Right cardiac atrium (tissue), 5 donors: Measurements from ENCODE around the gene GLI3. TPM values are rescaled to one million over a fixed set of nuclear protein-coding genes. Genes with fewer than 3 reads are reported as not detected.

Experiments used
- ATAC-seq, 2 donors: fragments of 200-7000 bp; cut with Tn5 transposase; one replicate each; pipeline versions ENCODE4 v1.8.0 to v1.9.1; 2020; ENCODE audit warnings: moderate library complexity in 2 of 2, mild to moderate bottlenecking in 1 of 2
- DNase-seq, 3 donors: peaks; one replicate each; pipeline ENCODE4 v3.0.0-alpha.2; 2020
- H3K27ac ChIP-seq: one replicate; pipeline ENCODE4 v1.5.1; 2013; ENCODE audit warnings: mild to moderate bottlenecking, low read length, control low read depth, moderate library complexity
- H3K27me3 ChIP-seq: one replicate; pipeline ENCODE4 v1.6.1; 2013; ENCODE audit not compliant: control insufficient read depth, insufficient read depth
- H3K4me1 ChIP-seq: one replicate; pipeline ENCODE4 v1.6.1; 2013; ENCODE audit warnings: low read length; ENCODE audit not compliant: control insufficient read depth, insufficient read depth
- H3K4me3 ChIP-seq: one replicate; pipeline ENCODE4 v1.5.1; 2013; ENCODE audit warnings: low read length, control low read depth
- H3K9me3 ChIP-seq: one replicate; pipeline ENCODE4 v1.6.1; 2013; ENCODE audit warnings: low read length; ENCODE audit not compliant: control insufficient read depth
- WGBS: extraction: QIAGEN DNeasy Blood & Tissue Kit; methylation state at CpG from one replicate; pipeline ENCODE4 v1.1.7; 2013; 5-methylcytosine and 5-hydroxymethylcytosine counted together
- intact Hi-C, 4 donors: fragments of 100-400 bp; cut with DNase I; formaldehyde crosslinking; loops; one replicate each; pipeline versions ENCODE4 v1.11.0 to v1.14.0; 2022 to 2023
- polyA plus RNA-seq: library from polyadenylated mRNA; stranded (reverse); fragments of 200-250 nt; gene quantifications from one replicate; pipeline ENCODE4 v1.2.3, GENCODE V29; 2013
- total RNA-seq, 4 donors: library from RNA; stranded (reverse); fragmentation: NEBNext Ultra II Directional; extraction: Animal tissue kit (Norgen Biotek cat#: 25700); gene quantifications; one replicate each; pipeline ENCODE4 v1.2.1, GENCODE V29; 2021
- donor health status: healthy with polysubstance abuse.
- donor health status: DM: no; HTN: yes; CAD: no.
- donor health status: DM: no; HTN: no; CAD: no.
- donor health status: DM: no; HTN: yes; CAD: no; lungs with severe emphysema.
- donor health status: DM: yes; HTN: yes; CAD: no.

The GLI3 gene
- total and polyA plus RNA-seq, 5 donors, result 0.50 to 3.5 (median 2.5) TPM

DNA sequence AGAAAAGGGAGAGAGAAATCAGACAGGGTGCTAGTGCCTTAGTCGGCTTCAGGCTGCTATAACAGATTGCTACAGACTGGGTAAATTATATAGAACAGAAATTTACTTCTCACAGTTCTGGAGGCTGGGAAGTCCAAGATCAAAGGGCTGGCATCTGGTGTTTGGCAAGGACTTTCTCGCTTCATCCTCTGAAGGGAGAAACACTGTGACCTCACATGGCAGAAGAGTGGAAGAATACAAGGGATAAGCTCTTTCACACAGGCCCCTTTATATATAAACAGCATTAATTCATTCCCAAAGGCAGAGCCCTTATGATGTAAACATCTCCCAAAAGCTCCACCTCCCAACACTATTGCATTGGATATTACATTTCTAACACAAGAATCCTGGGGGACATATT is 298.6 kb downstream of the GLI3 start:
- no peaks in the 10 kb centered on the region for H3K9me3 ChIP-seq
- 82% methylated on average over 2 of the region's 2 CpGs for WGBS
- no peaks in the 10 kb centered on the region for H3K27me3 ChIP-seq
- DNase-seq, result no peak
- H3K4me3 ChIP-seq, result no peak overlapping the region
- intact Hi-C loops, result loop anchor here in 1 of 4 donors (5.0 kb wide), 1 partner anchor 894 kb away; no protein-coding TSS in a partner anchor
- no peak overlapping the region for H3K27ac ChIP-seq
- ATAC-seq, result no peak
- H3K4me1 ChIP-seq, result no peaks in the 10 kb centered on the region

DNA sequence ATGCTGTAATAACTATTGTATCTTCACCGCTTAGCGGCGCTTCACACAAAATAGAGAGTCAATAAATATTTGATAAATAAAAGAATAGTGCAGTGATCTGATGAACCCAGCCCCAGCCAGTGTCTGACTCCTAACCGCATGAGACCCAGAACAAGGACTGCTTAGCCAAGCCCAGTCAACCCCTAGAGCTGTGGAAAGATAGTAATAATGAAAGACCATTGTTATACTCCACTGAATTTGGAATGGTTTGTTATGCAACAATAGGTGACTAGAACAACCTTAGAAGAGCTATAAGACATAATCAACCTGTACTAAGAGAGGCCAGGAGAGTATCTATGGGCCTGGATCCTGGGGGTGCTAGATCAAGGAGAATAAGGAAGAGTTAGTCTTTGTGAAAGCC is 303.6 kb downstream of the GLI3 start:
- WGBS, result 98% methylated on average over 4 of the region's 4 CpGs
- H3K9me3 ChIP-seq, result no peaks in the 10 kb centered on the region
- intact Hi-C loops, result no loop called here
- no peak for ATAC-seq
- no peak for DNase-seq
- no peaks in the 10 kb centered on the region for H3K27me3 ChIP-seq
- H3K4me1 ChIP-seq, result no peaks in the 10 kb centered on the region
- H3K4me3 ChIP-seq, result no peak overlapping the region
- no peak overlapping the region for H3K27ac ChIP-seq

DNA sequence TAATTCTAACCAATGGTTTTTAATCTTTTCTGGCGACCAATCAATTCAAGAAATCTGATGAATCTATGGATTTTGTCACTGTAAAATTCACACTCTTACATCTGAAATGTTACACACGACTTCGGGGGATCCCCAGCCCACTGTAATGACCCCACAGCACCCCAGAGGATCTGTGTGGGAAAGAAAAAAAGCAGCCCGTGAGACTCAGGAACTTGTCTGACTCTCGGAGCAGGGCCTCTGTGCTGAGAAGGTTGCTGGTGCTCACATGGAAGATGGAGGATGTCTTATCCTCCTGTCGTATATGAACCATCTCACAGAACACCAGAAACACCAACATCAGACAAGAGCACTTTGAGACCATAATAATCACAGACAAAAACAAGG is 305.8 kb downstream of the GLI3 start:
- 86% methylated on average over 6 of the region's 6 CpGs for WGBS

GRCh38 chr7:41930538-41931262 is 306.3 kb downstream of the GLI3 start:
- no peak overlapping the region for H3K4me3 ChIP-seq
- no peak for DNase-seq
- intact Hi-C loops, result no loop called here
- no peak overlapping the region for H3K27ac ChIP-seq
- ATAC-seq, result no peak
- no peaks in the 10 kb centered on the region for H3K27me3 ChIP-seq
- WGBS, result 83% methylated on average over 4 of the region's 4 CpGs
- no peaks in the 10 kb centered on the region for H3K9me3 ChIP-seq
- H3K4me1 ChIP-seq, result no peaks in the 10 kb centered on the region

More for the DNA sequence above, 305.8 kb downstream of the GLI3 start:
- H3K4me1 ChIP-seq, result no peaks in the 10 kb centered on the region
- no peaks in the 10 kb centered on the region for H3K9me3 ChIP-seq
- no peaks in the 10 kb centered on the region for H3K27me3 ChIP-seq
- DNase-seq (no peak), ATAC-seq (no peak)
- intact Hi-C loops, result no loop called here
- no peak overlapping the region for H3K4me3 ChIP-seq
- no peak overlapping the region for H3K27ac ChIP-seq

DNA sequence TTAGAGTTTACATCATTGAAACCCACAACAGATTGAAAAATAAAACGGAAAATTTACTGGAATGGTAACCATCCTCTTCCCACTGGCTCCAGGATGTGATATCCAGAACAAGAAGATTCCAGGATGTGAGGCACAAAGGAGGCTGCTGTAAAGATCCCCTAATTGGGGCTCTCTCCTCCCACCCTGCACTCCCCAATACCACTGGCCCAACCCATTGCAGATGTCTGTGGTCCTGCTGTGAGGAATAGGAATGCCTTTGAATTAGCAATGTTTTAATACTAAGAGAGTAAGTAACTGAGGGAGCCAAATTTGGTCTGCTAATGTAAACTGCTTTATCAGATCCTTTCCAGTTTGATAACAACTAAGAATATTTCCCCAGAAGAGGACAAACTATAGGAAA is 308.2 kb downstream of the GLI3 start:
- H3K9me3 ChIP-seq, result no peaks in the 10 kb centered on the region
- WGBS, result 70% methylated on average over 1 of the region's 1 CpG
- ATAC-seq (no peak), DNase-seq (no peak)
- intact Hi-C loops, result no loop called here
- H3K4me3 ChIP-seq, result no peak overlapping the region
- H3K27ac ChIP-seq, result no peak overlapping the region
- H3K27me3 ChIP-seq, result no peaks in the 10 kb centered on the region
- no peaks in the 10 kb centered on the region for H3K4me1 ChIP-seq

GRCh38 chr7:41928166-41928565 is 308.8 kb downstream of the GLI3 start:
- H3K27me3 ChIP-seq, result no peaks in the 10 kb centered on the region
- no peaks in the 10 kb centered on the region for H3K4me1 ChIP-seq
- no peak overlapping the region for H3K27ac ChIP-seq
- WGBS, result 70% methylated on average over 1 of the region's 1 CpG
- intact Hi-C loops, result no loop called here
- no peak for DNase-seq
- ATAC-seq, result no peak
- no peak overlapping the region for H3K4me3 ChIP-seq
- no peaks in the 10 kb centered on the region for H3K9me3 ChIP-seq

DNA sequence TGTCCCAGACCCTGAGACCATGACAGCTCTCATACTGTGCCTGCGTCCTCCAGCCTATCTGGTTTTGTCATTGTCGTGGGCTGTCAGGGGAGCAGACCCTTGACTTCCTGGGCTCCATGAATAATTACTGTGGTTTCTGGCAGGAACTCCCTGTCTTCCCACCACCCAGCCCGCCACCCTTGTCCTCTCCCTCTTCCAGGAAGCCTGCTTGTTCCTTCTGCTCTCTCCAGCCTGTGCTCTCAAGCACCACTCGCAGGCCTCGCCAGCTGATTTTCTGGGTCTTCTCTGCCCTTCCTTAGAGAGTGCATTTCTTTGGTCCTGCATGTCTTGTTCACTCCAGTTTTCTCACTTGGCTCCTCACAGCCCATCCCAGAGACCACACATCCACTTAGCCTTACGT is 309.6 kb downstream of the GLI3 start:
- Histone ChIP-seq H3K27ac (no peak overlapping the region), H3K9me3 (no peaks in the 10 kb centered on the region), H3K4me1 (no peaks in the 10 kb centered on the region), H3K4me3 (no peak overlapping the region), H3K27me3 (no peaks in the 10 kb centered on the region)
- 76% methylated on average over 6 of the region's 6 CpGs for WGBS
- DNase-seq (no peak), ATAC-seq (no peak)
- intact Hi-C loops, result no loop called here

GRCh38 chr7:41925946-41926345 is 311.1 kb downstream of the GLI3 start:
- Histone ChIP-seq H3K27ac (no peak overlapping the region), H3K4me1 (no peaks in the 10 kb centered on the region), H3K27me3 (no peaks in the 10 kb centered on the region), H3K4me3 (no peak overlapping the region), H3K9me3 (no peaks in the 10 kb centered on the region)
- WGBS, result 94% methylated on average over 3 of the region's 3 CpGs
- intact Hi-C loops, result no loop called here
- DNase-seq (no peak), ATAC-seq (no peak)

GRCh38 chr7:41924796-41925195 is 312.2 kb downstream of the GLI3 start:
- H3K4me1 ChIP-seq, result no peaks in the 10 kb centered on the region
- WGBS, result 87% methylated on average over 9 of the region's 9 CpGs
- no peaks in the 10 kb centered on the region for H3K27me3 ChIP-seq
- no peak overlapping the region for H3K27ac ChIP-seq
- H3K9me3 ChIP-seq, result no peaks in the 10 kb centered on the region
- intact Hi-C loops, result no loop called here
- ATAC-seq (no peak), DNase-seq (no peak)
- no peak overlapping the region for H3K4me3 ChIP-seq

DNA sequence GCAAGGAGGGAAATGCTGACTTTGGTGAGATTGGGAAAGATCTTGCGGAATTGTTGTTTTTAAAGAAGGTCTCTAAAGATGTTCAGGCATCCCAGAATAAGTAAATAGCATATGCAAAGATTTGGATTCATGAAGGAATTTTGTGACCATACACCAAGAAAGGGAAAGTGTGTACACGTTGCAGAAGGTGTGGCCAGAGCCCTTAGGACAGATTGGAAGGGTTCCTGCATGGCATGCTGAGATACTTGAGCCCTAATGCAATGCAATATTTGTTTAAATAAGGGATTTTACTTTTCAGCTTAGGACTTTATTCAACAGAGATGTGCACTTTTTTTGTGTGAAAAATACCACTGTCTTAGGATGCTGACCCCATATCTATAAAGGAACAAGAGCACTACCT is 314.6 kb downstream of the GLI3 start:
- no peak overlapping the region for H3K4me3 ChIP-seq
- no peaks in the 10 kb centered on the region for H3K27me3 ChIP-seq
- intact Hi-C loops, result no loop called here
- ATAC-seq (no peak), DNase-seq (no peak)
- H3K4me1 ChIP-seq, result no peaks in the 10 kb centered on the region
- H3K27ac ChIP-seq, result no peak overlapping the region
- WGBS, result 75% methylated on average over 2 of the region's 2 CpGs
- no peaks in the 10 kb centered on the region for H3K9me3 ChIP-seq

GRCh38 chr7:41921453-41921981 is 315.5 kb downstream of the GLI3 start:
- no peaks in the 10 kb centered on the region for H3K9me3 ChIP-seq
- WGBS, result 59% methylated on average over 3 of the region's 3 CpGs
- no peaks in the 10 kb centered on the region for H3K27me3 ChIP-seq
- intact Hi-C loops, result no loop called here
- no peak for DNase-seq
- H3K4me1 ChIP-seq, result no peaks in the 10 kb centered on the region
- no peak overlapping the region for H3K4me3 ChIP-seq
- H3K27ac ChIP-seq, result no peak overlapping the region
- ATAC-seq, result peak; percentile 60 to 68

- Histone ChIP-seq H3K4me3 (no peak overlapping the region), H3K27ac (no peak overlapping the region), H3K27me3 (no peaks in the 10 kb centered on the region), H3K9me3 (no peaks in the 10 kb centered on the region), H3K4me1 (no peaks in the 10 kb centered on the region)
- WGBS, result 87% methylated on average over 5 of the region's 5 CpGs
- ATAC-seq, result no peak
- no peak for DNase-seq
- intact Hi-C loops, result no loop called here
Measured at GRCh38 chr7:41918597-41918996, 318.4 kb downstream of the GLI3 start.
